ENCODE results near the gene CTNNBL1. TPM values are rescaled to one million over a fixed set of nuclear protein-coding genes. Genes with fewer than 3 reads are reported as not detected.

The CTNNBL1 gene
- total RNA-seq, 1 donor from 2014 or later: 52.9 TPM

- no peak for DNase-seq (ENCODE audit: low spot score)
These were observed 82.2 kb downstream of the CTNNBL1 start for GRCh38 chr20:37776049-37776448.

GRCh38 chr20:37776526-37776925 lies 82.7 kb downstream of the CTNNBL1 start:
- DNase-seq (ENCODE audit: low spot score): no peak

- DNase-seq (ENCODE audit: low spot score): no peak
These were observed 83.5 kb downstream of the CTNNBL1 start for GRCh38 chr20:37777012-37777950.

GRCh38 chr20:37777988-37778659 lies 84.3 kb downstream of the CTNNBL1 start:
- DNase-seq (ENCODE audit: low spot score): no peak

- DNase-seq (ENCODE audit: low spot score): no peak
These were observed 87.8 kb downstream of the CTNNBL1 start for GRCh38 chr20:37781626-37782025.

GRCh38 chr20:37786043-37786442 lies 92.2 kb downstream of the CTNNBL1 start:
- DNase-seq (ENCODE audit: low spot score): no peak

- no peak for DNase-seq (ENCODE audit: low spot score)
These were observed 95.6 kb downstream of the CTNNBL1 start for GRCh38 chr20:37789408-37789807.

- no peak for DNase-seq (ENCODE audit: low spot score)
These were observed 97.1 kb downstream of the CTNNBL1 start for GRCh38 chr20:37790900-37791299.

- no peak for DNase-seq (ENCODE audit: low spot score)
These were observed 102.3 kb downstream of the CTNNBL1 start for GRCh38 chr20:37796121-37796520.

GRCh38 chr20:37796733-37797132 lies 102.9 kb downstream of the CTNNBL1 start:
- no peak for DNase-seq (ENCODE audit: low spot score)

GRCh38 chr20:37797669-37798175 lies 103.9 kb downstream of the CTNNBL1 start:
- no peak for DNase-seq (ENCODE audit: low spot score)

GRCh38 chr20:37798312-37798711 lies 104.5 kb downstream of the CTNNBL1 start:
- no peak for DNase-seq (ENCODE audit: low spot score)

GRCh38 chr20:37800618-37801017 lies 106.8 kb downstream of the CTNNBL1 start:
- no peak for DNase-seq (ENCODE audit: low spot score)

- DNase-seq (ENCODE audit: low spot score): no peak
These were observed 108.1 kb downstream of the CTNNBL1 start for GRCh38 chr20:37801921-37802320.

- no peak for DNase-seq (ENCODE audit: low spot score)
These were observed 109.8 kb downstream of the CTNNBL1 start for GRCh38 chr20:37803438-37804307.

GRCh38 chr20:37804584-37805566 lies 111.0 kb downstream of the CTNNBL1 start:
- no peak for DNase-seq (ENCODE audit: low spot score)

GRCh38 chr20:37807471-37808232 lies 113.8 kb downstream of the CTNNBL1 start:
- DNase-seq (ENCODE audit: low spot score): no peak

GRCh38 chr20:37808233-37809070 lies 114.6 kb downstream of the CTNNBL1 start:
- no peak for DNase-seq (ENCODE audit: low spot score)

- DNase-seq (ENCODE audit: low spot score): no peak
These were observed 116.2 kb downstream of the CTNNBL1 start for GRCh38 chr20:37810027-37810426.

All from ureter (tissue), 1 donor.